HG03565 (cell line): ENCODE measurements around the gene CCDC148.
A peak's percentile ranks its signal among the peaks of the same experiment; 100 is the strongest.
"Not testable (repeated sequence)": the region's sequence is repeated elsewhere in the genome, so short reads cannot be mapped to it uniquely, and the experiment has no call there.

Experiments used
- ATAC-seq: cut with Tn5 transposase; IDR thresholded peaks from one replicate; pipeline ENCODE4 v1.9.1; 2021; ENCODE audit warnings: mild to moderate bottlenecking, moderate library complexity; ENCODE audit not compliant: unreplicated experiment

CCDC148 gene

DNA sequence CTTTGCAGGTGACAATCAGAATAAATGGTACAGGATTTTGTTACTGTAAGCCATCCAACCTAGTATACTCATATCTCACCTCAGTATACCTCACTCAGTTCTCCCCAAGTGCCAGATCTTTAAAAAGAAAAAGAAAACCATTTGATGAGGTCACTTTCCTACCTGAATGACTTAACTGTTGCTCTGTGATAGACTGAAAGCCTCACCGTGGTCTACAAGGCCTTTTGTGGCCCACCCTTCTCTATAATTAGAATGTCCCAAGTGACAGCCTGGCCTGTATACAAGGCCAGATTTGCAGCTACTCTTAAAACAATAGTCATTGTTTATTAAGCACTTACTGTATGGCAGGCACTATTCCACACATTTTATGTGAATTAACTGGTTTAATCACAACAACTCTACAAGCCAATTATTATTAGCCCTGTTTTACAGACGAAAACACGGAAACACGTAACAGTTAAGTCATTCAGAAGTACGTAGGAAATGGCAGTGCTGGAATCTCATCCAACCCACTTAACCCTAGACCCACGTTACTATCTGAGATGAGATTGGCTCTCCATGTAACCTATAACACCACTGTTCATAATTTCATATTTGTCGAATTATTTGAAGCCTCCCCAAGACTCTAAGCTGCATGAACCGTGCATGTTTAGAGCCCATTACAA is 28.5 kb upstream of the CCDC148 start:
- peak; percentile 91 for ATAC-seq

DNA sequence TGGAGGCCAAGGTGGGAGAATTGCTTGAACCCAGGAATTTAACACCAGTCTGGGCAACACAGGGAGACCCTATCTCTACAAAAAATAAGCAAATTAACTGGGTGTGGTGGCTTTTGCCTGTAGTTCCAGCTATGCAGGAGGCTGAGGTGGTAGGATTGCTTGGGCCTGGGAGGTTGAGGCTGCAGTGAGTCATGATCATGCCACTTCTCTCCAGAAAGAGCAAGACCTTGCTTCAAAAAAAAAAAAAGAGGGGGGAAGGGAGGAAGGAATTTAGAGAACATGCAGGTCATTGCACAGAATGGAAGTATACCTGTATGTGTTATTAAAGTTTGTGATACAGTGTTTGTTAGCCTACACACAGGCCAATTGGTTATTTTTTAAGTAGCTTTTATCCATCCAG is 26.0 kb upstream of the CCDC148 start:
- no peak for ATAC-seq

DNA sequence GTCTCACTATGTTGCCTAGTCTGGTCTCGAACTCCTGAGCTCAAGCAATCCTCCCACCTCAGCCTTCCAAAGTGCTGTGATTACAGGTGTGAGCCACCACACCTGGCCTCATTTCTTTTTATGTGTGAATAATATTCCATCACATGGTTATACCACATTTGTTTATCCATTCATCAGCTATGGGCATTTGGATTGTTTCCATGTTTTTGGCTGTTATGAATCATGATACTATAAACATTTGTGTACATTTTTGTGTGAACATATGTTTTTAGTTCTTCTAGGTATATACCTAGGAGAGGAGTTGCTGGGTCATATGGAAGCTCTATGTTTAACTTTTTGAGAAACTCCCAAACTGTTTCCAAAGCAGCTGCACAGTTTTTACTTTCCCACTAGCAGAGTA is 24.6 kb upstream of the CCDC148 start:
- ATAC-seq: no peak

DNA sequence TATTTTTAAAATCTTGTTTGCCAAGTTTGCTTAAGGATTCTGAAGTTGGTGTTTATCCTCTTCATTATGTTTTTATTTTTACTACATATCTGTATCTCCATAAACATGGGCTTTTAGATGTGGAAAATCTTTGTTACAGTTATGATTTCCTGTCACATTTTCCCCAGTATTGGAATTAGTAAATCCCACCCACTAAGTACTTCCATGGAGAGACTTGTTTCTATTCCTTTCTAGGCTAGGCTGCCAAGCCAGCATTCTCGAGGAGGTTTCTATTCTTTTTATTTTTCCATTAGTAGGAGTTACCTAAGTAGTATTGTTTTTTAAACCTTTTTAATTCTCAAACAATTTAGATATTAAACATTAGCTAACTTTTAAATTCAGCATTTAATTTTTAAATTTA is 22.3 kb upstream of the CCDC148 start:
- no peak for ATAC-seq

DNA sequence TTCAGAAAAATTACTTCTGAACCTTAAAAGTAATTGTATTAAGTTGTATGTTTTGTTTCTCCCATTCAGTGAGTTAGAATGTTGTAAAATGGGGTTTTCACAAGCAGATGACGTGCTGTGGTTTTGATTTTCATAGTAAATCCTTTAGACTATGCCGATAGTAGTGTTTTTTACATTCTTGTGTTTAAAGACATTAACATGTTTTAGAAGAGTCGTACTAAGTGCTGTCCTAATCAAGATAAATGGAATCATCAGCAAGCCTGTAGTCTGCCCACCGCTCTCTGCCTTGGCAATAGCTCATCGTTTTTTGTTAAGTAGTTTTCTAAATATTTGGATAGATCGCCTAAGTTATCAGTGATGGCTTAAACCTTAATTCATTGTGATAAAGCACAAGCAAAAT is 21.7 kb upstream of the CCDC148 start:
- no peak for ATAC-seq

DNA sequence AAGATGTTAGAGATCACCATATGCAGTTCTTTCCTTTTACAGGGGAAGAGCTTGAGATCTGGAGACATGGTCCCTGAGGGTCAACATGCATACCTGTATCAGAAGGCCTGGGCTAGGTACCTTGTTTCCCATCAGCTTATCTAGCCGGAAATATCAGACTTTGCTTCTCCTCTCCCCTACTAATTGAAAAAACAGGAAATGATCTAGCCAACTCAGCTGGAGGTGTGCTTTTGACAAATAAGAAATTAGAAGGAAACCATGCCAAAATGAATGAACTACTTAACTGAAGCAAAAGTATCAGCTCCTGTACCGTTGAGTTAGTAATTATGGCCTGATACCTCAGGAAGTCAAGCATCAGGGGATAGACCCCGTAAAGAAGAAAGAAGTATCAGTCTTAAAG is 20.6 kb upstream of the CCDC148 start:
- ATAC-seq: no peak

DNA sequence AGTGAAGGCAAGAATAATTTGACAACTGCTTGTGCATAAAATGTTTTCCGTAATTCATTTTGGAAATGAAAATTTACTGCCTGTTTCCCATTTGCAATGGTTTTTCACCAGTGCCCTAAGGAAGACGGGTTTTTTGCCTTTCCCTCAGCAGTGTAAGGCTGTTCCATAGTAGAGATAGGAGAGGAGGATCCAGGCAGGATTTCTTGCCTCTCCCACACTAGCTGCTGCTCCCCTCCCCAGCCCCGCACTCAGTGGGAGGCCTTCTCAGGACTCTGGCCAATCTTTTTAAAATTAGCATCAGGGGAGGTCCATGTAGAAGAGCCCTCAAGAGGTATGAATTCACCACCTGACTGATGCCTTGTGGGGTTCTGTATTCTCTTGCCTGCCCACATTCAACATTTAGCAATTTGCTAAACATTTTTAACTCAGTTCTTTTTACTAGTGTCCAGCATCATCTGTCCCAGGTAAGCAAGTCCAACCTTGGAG is 18.0 kb upstream of the CCDC148 start:
- not testable (repeated sequence) for ATAC-seq

DNA sequence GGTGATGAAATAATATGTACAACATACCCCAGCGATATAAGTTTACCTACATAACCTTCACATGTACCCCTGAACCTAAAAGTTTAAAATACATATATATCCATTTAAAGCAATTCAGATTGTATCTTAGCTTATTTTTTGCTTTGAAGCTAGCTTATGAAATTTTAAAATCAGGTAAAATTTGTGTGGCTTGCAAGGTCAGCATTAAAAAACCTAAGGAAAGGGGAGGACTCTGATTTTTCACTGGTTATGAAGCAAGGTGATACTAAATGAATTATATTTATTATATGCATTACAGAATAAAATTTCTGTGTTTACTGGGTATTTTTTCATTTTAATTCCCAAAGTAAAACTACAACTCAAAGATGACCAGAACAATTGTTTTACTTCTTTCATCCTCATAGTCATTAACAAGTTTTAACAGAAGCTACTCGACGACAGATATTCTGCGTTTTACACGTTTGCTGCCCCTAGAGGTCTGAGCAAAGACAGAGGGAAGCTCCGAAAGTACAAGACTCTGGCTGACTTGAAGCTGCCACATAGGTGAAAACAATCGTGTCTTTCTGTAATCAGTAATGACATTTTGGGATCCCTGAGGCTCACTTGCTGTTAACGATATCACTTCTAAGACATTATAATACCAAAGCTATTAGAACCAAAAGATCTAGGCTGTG is 17.3 kb upstream of the CCDC148 start:
- no peak for ATAC-seq

DNA sequence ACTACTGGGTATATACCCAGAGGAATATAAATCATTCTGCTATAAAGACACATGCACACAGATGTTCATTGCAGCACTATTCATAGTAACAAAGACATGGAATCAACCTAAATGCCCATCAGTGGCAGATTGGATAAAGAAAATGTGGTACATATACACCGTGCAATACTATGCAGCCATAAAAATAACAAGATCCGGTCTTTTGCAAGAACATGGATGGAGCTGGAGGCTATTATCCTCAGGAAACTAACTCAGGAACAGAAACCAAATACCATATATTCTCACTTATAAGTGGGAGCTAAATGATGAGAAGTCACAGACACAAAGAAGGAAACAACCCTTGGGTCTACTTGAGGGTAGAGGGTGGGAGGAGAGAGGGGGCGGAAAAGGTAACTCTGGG is 16.7 kb upstream of the CCDC148 start:
- not testable (repeated sequence) for ATAC-seq

DNA sequence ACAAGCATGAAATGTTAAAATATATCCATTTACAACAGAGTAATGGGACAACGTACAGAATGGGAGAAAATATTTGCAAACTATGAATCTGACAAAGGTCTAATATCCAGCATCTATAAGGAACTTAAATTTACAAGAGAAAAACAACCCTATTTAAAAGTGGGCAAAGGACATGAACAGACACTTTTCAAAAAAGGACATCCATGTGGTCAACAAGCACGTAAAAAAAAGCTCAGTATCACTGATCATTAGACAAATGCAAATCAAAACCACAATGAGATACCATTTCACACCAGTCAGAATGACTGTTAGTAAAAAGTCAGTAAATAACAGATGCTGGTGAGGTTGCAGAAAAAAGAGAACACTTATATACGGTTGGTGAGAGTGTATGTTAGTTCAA is 16.3 kb upstream of the CCDC148 start:
- ATAC-seq: not testable (repeated sequence)

DNA sequence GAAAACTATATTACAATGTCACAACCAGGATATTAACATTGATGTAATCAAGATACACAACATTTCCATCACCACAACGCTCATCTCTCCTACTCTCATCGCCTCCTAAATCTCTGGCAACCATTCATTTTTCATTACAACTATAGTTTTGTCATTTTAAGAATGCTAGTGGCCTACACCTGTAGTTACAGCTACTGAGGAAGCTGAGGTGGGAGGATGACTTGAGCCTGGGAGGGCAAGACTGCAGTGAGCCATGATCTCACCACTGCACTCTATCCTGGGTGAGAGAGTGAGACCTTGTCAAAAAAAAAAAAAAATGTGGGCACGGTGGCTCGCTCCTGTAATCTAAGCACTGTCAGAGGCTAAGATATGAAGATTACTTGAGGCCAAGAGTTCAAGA is 10.7 kb upstream of the CCDC148 start:
- no peak for ATAC-seq

DNA sequence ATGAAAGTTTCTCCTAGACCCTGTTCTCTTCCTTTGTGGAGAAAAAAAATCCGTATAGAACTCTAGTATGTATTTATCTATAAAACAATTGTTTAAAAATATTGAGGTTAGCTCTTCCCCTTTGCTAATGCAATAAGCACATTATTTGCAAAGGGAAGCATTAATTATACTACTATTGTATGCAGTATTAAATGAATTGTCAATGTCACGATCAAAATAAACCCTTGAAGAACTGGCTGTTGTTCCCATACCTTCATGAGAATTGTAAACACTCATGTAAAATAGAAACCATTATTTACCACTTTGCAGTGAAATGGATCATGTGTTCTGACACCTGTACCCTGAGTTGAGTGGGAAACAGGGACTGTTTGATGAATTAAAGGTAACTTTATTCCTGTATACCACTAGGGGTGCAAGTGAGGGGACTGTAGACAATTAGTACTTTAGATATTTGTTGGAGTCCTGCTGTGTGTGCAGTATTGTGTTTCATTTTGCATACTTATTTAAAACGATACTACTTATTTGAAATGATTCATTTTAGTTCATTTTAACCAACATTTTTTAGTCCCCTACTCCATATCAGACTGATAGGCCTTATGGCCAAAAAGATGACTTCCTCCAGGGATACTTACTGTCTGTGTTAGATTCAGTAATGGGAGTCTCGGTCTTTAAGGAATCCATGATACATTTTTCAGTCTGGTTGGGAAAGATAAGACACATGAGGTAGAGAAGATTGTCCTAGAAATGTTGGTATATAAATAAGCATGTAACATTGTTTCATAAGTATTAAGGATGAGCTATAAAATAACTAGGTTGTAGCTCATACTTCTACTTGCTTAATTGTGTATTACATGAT is 8.1 kb upstream of the CCDC148 start:
- peak; percentile 67 for ATAC-seq

DNA sequence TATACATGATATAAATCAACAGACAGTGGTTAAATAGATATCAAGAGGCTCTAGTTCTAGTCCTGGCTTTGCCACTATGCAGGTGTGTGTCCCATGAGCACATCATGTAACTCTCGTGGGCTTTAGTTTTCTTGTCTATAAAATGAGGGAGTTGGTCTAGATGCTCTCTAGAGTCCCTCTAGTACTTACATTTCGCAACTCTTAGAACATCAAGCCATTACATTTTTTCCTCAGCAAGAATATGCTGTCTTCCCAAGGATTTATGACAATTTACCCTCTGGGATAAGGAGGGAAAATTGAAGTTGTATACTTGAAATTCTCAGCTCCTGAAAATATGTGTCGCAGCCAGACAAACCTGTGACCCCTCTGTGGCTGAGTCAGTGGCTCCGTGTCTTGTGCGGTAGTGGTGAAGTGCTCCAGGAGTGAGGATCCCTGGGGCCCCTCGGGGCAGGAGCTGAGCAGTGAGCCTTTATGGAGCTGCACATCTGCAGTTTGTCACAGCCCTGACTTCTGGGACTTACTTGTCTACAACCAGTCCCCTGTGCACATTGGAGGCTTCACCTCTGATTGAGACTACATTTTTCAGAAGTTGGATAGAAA is 7.0 kb upstream of the CCDC148 start:
- ATAC-seq: no peak

DNA sequence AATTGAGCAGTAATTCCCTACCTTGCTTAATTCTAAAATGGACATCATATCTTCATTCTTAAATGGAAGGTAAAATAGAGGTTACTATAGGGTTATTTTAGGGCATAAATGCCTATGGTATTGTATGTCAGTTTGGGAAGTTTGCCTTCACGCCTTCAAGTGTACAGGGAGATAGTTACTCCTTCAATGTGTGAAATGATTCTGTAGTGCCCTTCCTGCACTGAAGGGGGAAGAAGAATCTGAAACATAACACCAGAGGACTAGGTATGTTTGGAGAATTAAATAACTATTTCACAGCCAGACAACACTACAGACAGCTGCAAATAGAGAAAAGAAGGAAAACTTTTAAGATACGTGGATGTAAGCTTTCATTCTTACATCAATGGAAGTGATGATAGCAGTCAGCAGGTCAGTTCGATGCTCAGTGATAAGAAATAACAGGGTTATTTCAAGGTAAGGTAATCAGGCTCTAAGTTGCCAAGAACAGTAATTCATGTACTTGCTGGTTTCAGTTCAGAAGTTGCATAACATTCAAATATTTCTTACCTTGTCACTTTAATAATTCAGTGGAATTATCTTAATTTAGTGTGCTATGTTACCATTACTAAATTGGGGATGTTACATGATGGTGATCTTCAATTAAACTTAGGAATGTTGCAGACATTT is 4.2 kb upstream of the CCDC148 start:
- ATAC-seq: no peak

DNA sequence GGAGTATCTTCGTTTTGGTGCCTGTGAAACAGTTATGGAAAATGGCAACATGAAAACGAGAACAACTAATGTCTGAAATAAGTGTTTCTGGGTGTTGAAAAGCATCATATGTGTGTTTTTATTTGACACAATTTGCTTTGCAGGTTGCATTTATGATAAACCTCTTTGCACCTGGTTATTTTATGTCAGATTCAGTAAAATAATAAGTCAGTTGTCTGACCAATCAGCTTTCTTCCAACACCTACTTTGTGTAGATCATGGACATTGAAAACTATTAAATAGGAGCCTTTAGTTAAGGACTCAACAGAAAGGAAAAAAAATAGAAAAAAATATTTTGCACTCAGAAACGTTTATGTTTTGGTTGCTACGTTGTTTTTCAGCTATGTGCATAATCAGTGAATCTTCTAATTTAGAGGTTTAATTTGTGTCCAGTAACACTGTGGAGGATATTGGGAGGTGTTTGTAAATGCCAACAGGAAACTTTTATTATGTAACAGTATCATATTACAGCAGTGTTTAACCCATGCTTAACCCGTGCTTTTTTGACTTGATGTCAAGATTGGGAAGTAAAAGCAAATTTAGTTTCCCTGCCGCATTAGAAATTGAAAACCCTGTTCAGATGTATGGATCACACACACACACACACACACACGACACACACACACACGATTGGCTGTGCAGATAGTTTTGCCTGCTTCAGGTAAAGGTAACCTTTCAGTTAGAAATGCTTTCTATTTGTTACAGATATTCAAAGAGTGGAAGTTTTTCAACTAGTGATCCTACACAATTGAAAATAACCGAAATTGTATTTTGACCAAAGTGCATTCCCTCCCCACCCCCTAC is 2.8 kb upstream of the CCDC148 start:
- ATAC-seq: no peak

DNA sequence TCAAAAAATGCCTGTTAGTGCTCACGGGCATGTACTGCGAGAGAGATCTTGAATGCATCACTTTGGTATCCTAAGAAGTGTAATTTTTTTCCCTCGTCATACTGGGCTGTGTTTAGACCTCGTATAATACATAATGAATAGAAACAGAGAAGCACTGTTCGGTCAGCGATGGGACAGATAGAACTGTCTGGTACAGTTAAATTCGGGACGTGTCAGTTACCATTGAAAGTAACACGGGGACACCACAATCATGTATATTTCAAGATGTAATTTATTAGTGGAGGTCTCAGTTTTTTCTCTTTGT is 2.0 kb upstream of the CCDC148 start:
- no peak for ATAC-seq

DNA sequence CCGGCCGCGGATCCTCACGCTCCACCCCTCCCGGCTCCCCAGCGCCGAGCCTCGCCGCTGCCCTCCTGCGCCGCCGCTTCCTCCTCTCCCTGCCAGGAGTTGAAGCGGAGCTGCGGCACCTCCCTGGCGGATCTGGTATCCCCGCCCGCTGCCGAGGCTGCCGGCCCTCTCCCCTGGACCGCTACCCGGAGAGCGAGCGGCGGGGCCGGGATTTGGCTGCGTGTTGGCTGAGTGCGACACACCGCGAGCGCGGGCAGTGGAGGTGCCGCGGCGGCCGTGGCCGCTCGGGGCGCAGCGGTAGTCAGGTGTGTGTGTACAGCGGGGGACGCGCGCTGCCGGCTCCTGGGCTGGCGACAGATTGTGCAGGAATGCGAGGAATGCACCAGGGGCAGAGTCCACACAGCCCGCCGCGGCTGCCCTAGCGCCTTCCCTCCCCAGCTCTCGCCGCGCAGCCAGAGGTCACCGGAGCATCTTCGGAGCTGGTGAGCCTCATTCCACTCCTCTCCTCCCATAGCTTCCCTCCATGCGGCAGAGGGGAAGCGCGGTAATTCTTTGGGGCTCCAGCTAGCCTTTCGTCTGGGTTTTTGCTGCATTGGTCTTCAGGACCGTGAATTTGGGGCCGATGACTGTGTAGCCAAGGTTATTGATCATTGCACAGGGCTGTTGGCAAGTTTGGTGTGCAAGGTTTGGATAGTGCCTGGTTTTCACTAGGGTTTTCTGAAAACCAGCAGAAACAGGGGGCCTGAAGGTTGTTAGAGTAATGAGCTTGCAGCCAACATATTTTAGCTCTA is 1.5 kb upstream of the CCDC148 start:
- peak; percentile 36 for ATAC-seq

DNA sequence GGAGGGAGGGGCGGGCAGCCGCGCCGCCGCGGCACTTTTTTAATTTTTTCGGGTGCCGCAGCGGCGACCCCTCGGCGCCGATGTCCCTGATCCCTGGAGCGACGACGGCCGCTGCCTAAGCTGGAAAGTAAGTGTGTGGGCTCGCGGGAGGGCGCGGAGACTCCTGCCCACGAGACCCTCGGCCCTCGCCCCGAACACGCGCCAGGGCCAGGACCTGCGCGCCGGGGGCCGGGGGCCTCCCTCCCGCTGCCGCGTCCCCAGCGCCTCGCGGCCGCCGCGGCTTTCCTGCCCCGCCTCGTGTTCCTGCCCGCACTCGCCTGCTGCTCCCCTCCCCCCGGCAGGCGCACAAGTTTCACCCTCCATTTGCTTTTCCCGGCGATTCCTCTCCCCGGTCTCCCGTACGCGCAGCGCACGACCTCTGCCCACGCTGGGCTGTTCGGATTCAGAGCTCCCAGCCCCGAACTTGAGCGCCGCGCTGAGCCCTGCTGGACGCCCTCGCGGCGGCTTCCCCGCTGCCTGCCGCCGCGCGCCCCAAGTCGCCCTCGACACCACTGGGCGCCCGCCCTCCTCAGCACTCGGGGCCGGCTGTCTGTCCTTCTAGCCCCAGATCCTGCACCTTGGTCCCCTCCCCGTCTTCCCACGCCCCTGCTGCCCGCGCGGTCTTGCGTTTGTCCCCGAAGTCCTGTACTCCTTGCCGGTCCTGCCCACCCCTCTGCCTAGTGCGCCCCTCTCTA is 706 bp upstream of the CCDC148 start:
- ATAC-seq: peak; percentile 10

DNA sequence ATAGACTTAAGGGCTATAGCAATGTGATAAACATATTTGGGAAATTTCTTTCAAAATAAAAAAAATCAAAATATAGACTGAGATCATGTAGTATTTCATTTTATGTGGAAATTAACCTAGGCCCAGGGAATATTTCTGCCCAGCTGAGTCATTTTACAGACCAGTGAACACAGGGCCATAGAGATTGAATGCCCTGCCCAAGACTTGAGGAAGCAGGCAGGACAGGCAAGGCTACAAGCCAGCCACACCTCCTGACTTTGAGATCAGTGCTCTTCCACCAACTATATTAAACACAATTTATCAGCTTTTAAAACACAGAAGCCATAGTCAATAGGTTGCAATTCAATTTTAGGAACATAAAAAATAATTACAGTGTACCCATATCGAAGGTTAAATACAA is 12.9 kb downstream of the CCDC148 start:
- ATAC-seq: no peak
